GM18909 (cell line): Measurements from ENCODE around the gene NRL.

Experiments used
- ATAC-seq: cut with Tn5 transposase; IDR thresholded peaks from one replicate; pipeline ENCODE4 v1.9.1; 2021; ENCODE audit warnings: mild to moderate bottlenecking; ENCODE audit not compliant: unreplicated experiment, poor library complexity

Gene NRL

GRCh38 chr14:24114532-24115421, at the start of gene NRL, which contains the start of gene DCAF11:
NRL (minus strand) TSS chr14:24114949; CDS start chr14:24082848, 32,101 bp downstream.
DCAF11 (plus strand) TSS chr14:24114777; CDS start chr14:24115595, 818 bp downstream.
- ATAC-seq: peak; percentile 87

GRCh38 chr14:24162093-24162492, 47.3 kb upstream of the NRL start:
- ATAC-seq: no peak

- peak; percentile 86 for ATAC-seq
Measured at GRCh38 chr14:24160850-24161804, 46.4 kb upstream of the NRL start, which contains the start of gene IRF9. IRF9 (plus strand) TSS chr14:24161265; CDS start chr14:24162145, 880 bp downstream.

- ATAC-seq: no peak
Measured at GRCh38 chr14:24160499-24160849, 45.7 kb upstream of the NRL start.

- ATAC-seq: no peak
Measured at GRCh38 chr14:24159777-24160498, 45.2 kb upstream of the NRL start.

GRCh38 chr14:24157331-24157730, 42.6 kb upstream of the NRL start:
- no peak for ATAC-seq

GRCh38 chr14:24156840-24157239, 42.1 kb upstream of the NRL start:
- ATAC-seq: no peak

- ATAC-seq: no peak
Measured at GRCh38 chr14:24155100-24155499, 40.4 kb upstream of the NRL start.

- no peak for ATAC-seq
Measured at GRCh38 chr14:24151404-24152080, 36.8 kb upstream of the NRL start.

- no peak for ATAC-seq
Measured at GRCh38 chr14:24150993-24151392, 36.2 kb upstream of the NRL start.

- ATAC-seq: no peak
Measured at GRCh38 chr14:24150567-24150966, 35.8 kb upstream of the NRL start.

GRCh38 chr14:24150061-24150460, 35.3 kb upstream of the NRL start:
- no peak for ATAC-seq

- no peak for ATAC-seq
Measured at GRCh38 chr14:24149302-24149969, 34.7 kb upstream of the NRL start.

GRCh38 chr14:24147761-24148428, 33.1 kb upstream of the NRL start:
- no peak for ATAC-seq

- ATAC-seq: peak; percentile 82
Measured at GRCh38 chr14:24146978-24147760, 32.4 kb upstream of the NRL start, which contains the start of gene RNF31. RNF31 (plus strand) TSS chr14:24147498; CDS start chr14:24147699, 201 bp downstream.

GRCh38 chr14:24146453-24146977, 31.8 kb upstream of the NRL start, which contains the start of gene PSME2:
PSME2 (minus strand) TSS chr14:24146610; CDS start chr14:24146581, 29 bp downstream.
- ATAC-seq: peak; percentile 66

- ATAC-seq: no peak
Measured at GRCh38 chr14:24145690-24146452, 31.1 kb upstream of the NRL start.
